IMR-90 (cell line): ENCODE measurements around the gene HYAL1. TPM values are rescaled to one million over a fixed set of nuclear protein-coding genes. Genes with fewer than 3 reads are reported as not detected.

Source experiments
- ATAC-seq: fragments of 200-7000 bp; cut with Tn5 transposase; 2 replicates; pipeline ENCODE4 v1.9.1; 2020; ENCODE audit warnings: low read depth, mild to moderate bottlenecking, moderate library complexity
- BruUV-seq: library from RNA; stranded (reverse); fragments of 400-500 nt; replicated peaks from 2 replicates; lab custom pipeline; 2021; lab: Mats Ljungman, UMichigan
- CTCF ChIA-PET: fragments of 300-600 bp; formaldehyde crosslinking; extraction: SDS; loops from one replicate; lab custom pipeline; 2021; ENCODE audit warnings: antibody characterized with exemption; lab: Yijun Ruan, JAX
- POLR2A ChIA-PET: fragments of 300-600 bp; sonication (Branson Sonifier 250); formaldehyde crosslinking; loops from one replicate; lab custom pipeline; 2022; ENCODE audit warnings: antibody characterized with exemption; ENCODE audit not compliant: unreplicated experiment; lab: Charles Lee
- DNase-seq: peaks from one replicate; pipeline ENCODE4 v3.0.0; 2013
- H2AFZ ChIP-seq: replicated peaks from 2 replicates; pipeline ENCODE3; 2013; ENCODE audit warnings: low read length, mild to moderate bottlenecking; ENCODE audit not compliant: poor library complexity
- H2AK5ac ChIP-seq: 2 replicates; pipeline ENCODE4 v1.6.1; 2013; ENCODE audit warnings: low read depth, low read length, inconsistent platforms
- H2AK9ac ChIP-seq: replicated peaks from 2 replicates; pipeline ENCODE3; 2013; ENCODE audit warnings: mild to moderate bottlenecking, low read depth, low read length, moderate library complexity; ENCODE audit not compliant: poor library complexity
- H2BK120ac ChIP-seq: 2 replicates; pipeline ENCODE4 v1.6.1; 2013; ENCODE audit warnings: low read depth, low read length, inconsistent platforms
- H2BK15ac ChIP-seq: 3 replicates; pipeline ENCODE4 v1.6.1; 2013; ENCODE audit warnings: low read depth, low read length, inconsistent platforms
- H2BK20ac ChIP-seq: 2 replicates; pipeline ENCODE4 v1.6.1; 2013; ENCODE audit warnings: low read depth, mild to moderate bottlenecking, inconsistent platforms, low read length, moderate library complexity
- H2BK5ac ChIP-seq: 2 replicates; pipeline ENCODE4 v1.6.1; 2013; ENCODE audit warnings: mild to moderate bottlenecking, low read depth, low read length, inconsistent platforms; ENCODE audit not compliant: poor library complexity, severe bottlenecking
- H3K14ac ChIP-seq: replicated peaks from 2 replicates; pipeline ENCODE4 v1.6.1; 2013; ENCODE audit warnings: low read depth, low read length, inconsistent platforms
- H3K18ac ChIP-seq: 2 replicates; pipeline ENCODE4 v1.6.1; 2013; ENCODE audit warnings: low read depth, low read length, control low read depth
- H3K23ac ChIP-seq: 2 replicates; pipeline ENCODE4 v1.6.1; 2013; ENCODE audit warnings: low read depth, low read length, inconsistent platforms
- H3K27ac ChIP-seq: 2 replicates; pipeline ENCODE4 v1.5.1; 2013; ENCODE audit warnings: mild to moderate bottlenecking, control low read depth, low read length; ENCODE audit not compliant: insufficient read depth
- H3K27me3 ChIP-seq: 2 replicates; pipeline ENCODE4 v1.6.1; 2013; ENCODE audit warnings: low read length; ENCODE audit not compliant: control insufficient read depth, insufficient read depth
- H3K36me3 ChIP-seq: 2 replicates; pipeline ENCODE4 v1.6.1; 2013; ENCODE audit warnings: low read length, mixed read lengths; ENCODE audit not compliant: control insufficient read depth, insufficient read depth
- H3K4ac ChIP-seq: 2 replicates; pipeline ENCODE4 v1.6.1; 2013; ENCODE audit warnings: low read depth, low read length, inconsistent platforms
- H3K4me1 ChIP-seq: 2 replicates; pipeline ENCODE4 v1.6.1; 2013; ENCODE audit warnings: low read length, mixed read lengths; ENCODE audit not compliant: control insufficient read depth, insufficient read depth
- H3K4me2 ChIP-seq: 2 replicates; pipeline ENCODE4 v1.6.1; 2013; ENCODE audit warnings: low read depth, mild to moderate bottlenecking, control low read depth, low read length, moderate library complexity
- H3K4me3 ChIP-seq: 2 replicates; pipeline ENCODE4 v1.5.1; 2013; ENCODE audit warnings: low read depth, mild to moderate bottlenecking, control low read depth, low read length, moderate library complexity; ENCODE audit not compliant: insufficient read depth
- H3K56ac ChIP-seq: 2 replicates; pipeline ENCODE4 v1.6.1; 2013; ENCODE audit warnings: low read length, inconsistent platforms; ENCODE audit not compliant: insufficient read depth; ENCODE audit errors: extremely low read depth
- H3K79me1 ChIP-seq, 2 experiments: 2 replicates each; pipeline ENCODE4 v1.6.1; 2013; ENCODE audit warnings: low read length in 2 of 2, inconsistent platforms in 1 of 2, low read depth in 1 of 2
- H3K9ac ChIP-seq: 2 replicates; pipeline ENCODE4 v1.6.1; 2013; ENCODE audit warnings: low read depth, low read length, control low read depth
- H3K9me1 ChIP-seq: 2 replicates; pipeline ENCODE4 v1.6.1; 2013; ENCODE audit warnings: low read length, inconsistent platforms; ENCODE audit not compliant: insufficient read depth
- H3K9me3 ChIP-seq: 2 replicates; pipeline ENCODE4 v1.6.1; 2013; ENCODE audit warnings: low read length; ENCODE audit not compliant: control insufficient read depth, insufficient read depth
- H4K20me1 ChIP-seq: 2 replicates; pipeline ENCODE4 v1.6.1; 2013; ENCODE audit warnings: low read length, inconsistent platforms; ENCODE audit not compliant: insufficient read depth
- H4K5ac ChIP-seq: 2 replicates; pipeline ENCODE4 v1.6.1; 2013; ENCODE audit warnings: mild to moderate bottlenecking, low read depth, low read length, control low read depth
- H4K8ac ChIP-seq, 2 experiments: 2 replicates each; pipeline ENCODE4 v1.6.1; 2013; ENCODE audit warnings: low read depth in 2 of 2, low read length in 2 of 2, control low read depth in 1 of 2, inconsistent platforms in 1 of 2
- H4K91ac ChIP-seq: 2 replicates; pipeline ENCODE4 v1.6.1; 2013; ENCODE audit warnings: low read depth, low read length, inconsistent platforms; ENCODE audit not compliant: insufficient read depth
- CHD1 ChIP-seq: IDR thresholded peaks from 2 replicates; pipeline ENCODE4 v1.6.1; 2012; ENCODE audit warnings: low read depth, low read length, improper control_type of control experiment
- CTCF ChIP-seq: conservative IDR thresholded peaks from 2 replicates; pipeline ENCODE4 v1.5.1; 2012; ENCODE audit warnings: mild to moderate bottlenecking, low read depth, low read length, improper control_type of control experiment
- MAZ ChIP-seq: IDR thresholded peaks from 2 replicates; pipeline ENCODE4 v1.6.1; 2012; ENCODE audit warnings: low read depth, mild to moderate bottlenecking, low read length, improper control_type of control experiment, moderate library complexity, borderline replicate concordance
- POLR2A ChIP-seq: IDR thresholded peaks from 2 replicates; pipeline ENCODE4 v1.6.1; 2012; ENCODE audit warnings: mild to moderate bottlenecking, low read depth, low read length
- RCOR1 ChIP-seq: IDR thresholded peaks from 2 replicates; pipeline ENCODE4 v1.6.1; 2012; ENCODE audit warnings: mild to moderate bottlenecking, low read length, improper control_type of control experiment; ENCODE audit not compliant: insufficient replicate concordance
- RFX5 ChIP-seq: IDR thresholded peaks from 2 replicates; pipeline ENCODE4 v1.8.0; 2012; ENCODE audit warnings: low read depth, mild to moderate bottlenecking, low read length, moderate library complexity
- USF2 ChIP-seq: fragments of 150-350 bp; IDR thresholded peaks from 2 replicates; pipeline ENCODE4 v1.6.1; 2017; ENCODE audit warnings: mild to moderate bottlenecking, antibody characterized with exemption, low read length, low read depth
- WGBS, 2 experiments: methylation state at CpG; one replicate each; pipeline versions ENCODE4 v1.1.5 to v1.1.7; 2013; ENCODE audit warnings: missing lambda C conversion rate in 2 of 2; ENCODE audit not compliant: insufficient read length in 1 of 2; ENCODE audit errors: extremely low coverage in 2 of 2; 5-methylcytosine and 5-hydroxymethylcytosine counted together
- dilution Hi-C: fragments of 300-500 bp; cut with HindIII; formaldehyde crosslinking; loops from one replicate; pipeline ENCODE4 v1.14.3; 2018; ENCODE audit warnings: low sequenced_read_pairs; ENCODE audit not compliant: unreplicated experiment
- in situ Hi-C: fragments of 300-500 bp; cut with MboI; formaldehyde crosslinking; loops from 3 replicates; pipeline ENCODE4 v1.14.3; 2019; ENCODE audit warnings: low sequenced_read_pairs, inconsistent platforms, mixed read lengths
- intact Hi-C: fragments of 100-400 bp; cut with micrococcal nuclease; formaldehyde crosslinking; loops from 2 replicates; pipeline ENCODE4 v1.10.0; 2022
- polyA plus RNA-seq, 3 experiments: library from polyadenylated mRNA; depleted of rRNA; stranded (reverse); fragments of >200 nt; gene quantifications; 2 replicates each; pipeline ENCODE4 v1.2.3, GENCODE V29; 2012; ENCODE audit warnings: low replicate concordance in 1 of 3
- total RNA-seq: library from RNA; depleted of rRNA; stranded (reverse); fragments of >200 nt; gene quantifications from 2 replicates; pipeline ENCODE4 v1.2.3, GENCODE V29; 2012

Gene HYAL1
- total and polyA plus RNA-seq, 2 of the 4 experiments (the other 2 are of a cell fraction), result 0.32 to 0.36 TPM

- Histone ChIP-seq H2BK120ac (no peak overlapping the region), H3K9me3 (no peaks in the 10 kb centered on the region), H3K9ac (no peak overlapping the region), H3K14ac (no peak overlapping the region), H2BK15ac (no peak overlapping the region), H3K56ac (no peak overlapping the region), H2BK5ac (no peak overlapping the region), H3K4me1 (peaks cover 13% of the 10 kb centered on the region), H3K79me1 (peaks cover 18 to 43% of the 10 kb centered on the region in 2 experiments), H3K4ac (no peak overlapping the region), H4K91ac (no peak overlapping the region), H4K20me1 (no peaks in the 10 kb centered on the region), H4K5ac (no peak overlapping the region), H2BK20ac (no peak overlapping the region), H3K9me1 (peaks cover 7% of the 10 kb centered on the region), H3K27ac (no peak overlapping the region), H3K18ac (no peak overlapping the region), H3K27me3 (no peaks in the 10 kb centered on the region), H3K4me2 (no peak overlapping the region), H2AK9ac (peak overlapping the region; percentile 76), H2AFZ (no peak overlapping the region), H3K23ac (no peak overlapping the region), H4K8ac (no peak overlapping the region), H2AK5ac (no peak overlapping the region), H3K4me3 (no peak overlapping the region), H3K36me3 (peaks cover 10% of the 10 kb centered on the region)
- intact Hi-C loops (no loop called here), dilution Hi-C loops (no loop called here), in situ Hi-C loops (no loop called here)
- DNase-seq (no peak), ATAC-seq (no peak)
- POLR2A ChIA-PET, result no interaction called here
- no CpG with 5 or more reads among the region's 4 CpGs for WGBS, 2 experiments
- no TSS peak for BruUV-seq
- TF ChIP-seq POLR2A, result no peak
- no peak for TF ChIP-seq RCOR1
- no peak for TF ChIP-seq RFX5
- no peak for TF ChIP-seq USF2
- TF ChIP-seq MAZ, result no peak
- TF ChIP-seq CHD1, result no peak
- no peak for TF ChIP-seq CTCF
- CTCF ChIA-PET, result no interaction called here
Observed at GRCh38 chr3:50294089-50294488, 9.3 kb downstream of the HYAL1 start.
